H1 (cell line): ENCODE measurements around the gene PCGF6.

Source experiments
- EP300 ChIP-seq, 2 experiments: IDR thresholded peaks; 1 replicate in 1 of 2; 2 replicates in 1 of 2; pipeline ENCODE4 v1.6.1; 2011 to 2012; ENCODE audit warnings: low read depth in 2 of 2, low read length in 2 of 2, mild to moderate bottlenecking in 2 of 2, borderline replicate concordance in 1 of 2, inconsistent platforms in 1 of 2, moderate library complexity in 1 of 2
- EZH2 ChIP-seq: fragments of 200-600 bp; sonication (generic); IDR thresholded peaks from 2 replicates; pipeline ENCODE4 v1.7.1; 2012; ENCODE audit warnings: low read depth, mild to moderate bottlenecking, moderate library complexity, low read length, inconsistent platforms; ENCODE audit not compliant: severe bottlenecking
- POLR2A ChIP-seq, 2 experiments: IDR thresholded peaks; 1 replicate in 1 of 2; 2 replicates in 1 of 2; pipeline ENCODE4 v1.6.1; 2011; ENCODE audit warnings: low read depth in 2 of 2, low read length in 2 of 2, mild to moderate bottlenecking in 2 of 2; ENCODE audit errors: control extremely low read depth in 1 of 2
- POLR2AphosphoS5 ChIP-seq: IDR thresholded peaks from 2 replicates; pipeline ENCODE4 v1.6.1; 2011; ENCODE audit warnings: low read depth, low read length
- SUZ12 ChIP-seq: fragments of 200-600 bp; sonication (generic); IDR thresholded peaks from 2 replicates; pipeline ENCODE4 v1.6.1; 2012; ENCODE audit warnings: mild to moderate bottlenecking, inconsistent platforms, low read length, moderate library complexity, mixed read lengths
- TAF1 ChIP-seq: IDR thresholded peaks from 2 replicates; pipeline ENCODE4 v1.6.1; 2011; ENCODE audit warnings: mild to moderate bottlenecking, low read depth, low read length
- TCF12 ChIP-seq: IDR thresholded peaks from 2 replicates; pipeline ENCODE4 v1.6.1; 2011; ENCODE audit warnings: low read depth, mild to moderate bottlenecking, low read length
- TF ChIP-seq, protein P1 (sequence below): IDR thresholded peaks from 2 replicates; pipeline ENCODE4 v1.6.1; 2011; ENCODE audit warnings: low read length, improper control_type of control experiment
- TF ChIP-seq, protein P2 (sequence below): IDR thresholded peaks from 2 replicates; pipeline ENCODE4 v1.6.1; 2011; ENCODE audit warnings: low read depth, mild to moderate bottlenecking, low read length; ENCODE audit not compliant: insufficient read depth

DNA sequence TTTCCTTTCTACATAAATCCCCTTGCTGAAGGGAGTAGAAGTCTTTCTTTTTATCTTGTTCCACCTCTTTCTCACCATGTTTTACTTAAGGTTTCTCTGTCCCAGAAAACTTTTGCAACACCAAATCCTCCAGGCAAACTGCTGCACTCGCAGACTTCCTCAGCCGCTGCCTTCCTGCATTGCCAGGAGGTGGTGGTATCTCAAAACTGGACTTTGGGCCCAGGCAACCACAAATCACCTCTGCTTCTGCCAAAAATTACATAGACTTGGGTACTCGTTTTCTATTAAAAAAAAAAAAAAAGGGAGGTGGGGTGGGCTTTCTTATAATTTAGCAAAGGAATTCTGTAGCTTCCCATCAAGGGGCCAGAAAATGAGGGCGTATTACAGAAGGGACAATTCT lies 59.4 kb downstream of the PCGF6 start:
- no peak for TF ChIP-seq TAF1
- TF ChIP-seq POLR2A (IDR thresholded peaks at IDR 0.05; ENCODE audit: control extremely low read depth in 1 of 2, low read depth in 2 of 2, low read length in 2 of 2) = no peak
- no peak for TF ChIP-seq SUZ12
- TF ChIP-seq EZH2 = no peak
- no peak for TF ChIP-seq TCF12
- TF ChIP-seq, protein P1, sequence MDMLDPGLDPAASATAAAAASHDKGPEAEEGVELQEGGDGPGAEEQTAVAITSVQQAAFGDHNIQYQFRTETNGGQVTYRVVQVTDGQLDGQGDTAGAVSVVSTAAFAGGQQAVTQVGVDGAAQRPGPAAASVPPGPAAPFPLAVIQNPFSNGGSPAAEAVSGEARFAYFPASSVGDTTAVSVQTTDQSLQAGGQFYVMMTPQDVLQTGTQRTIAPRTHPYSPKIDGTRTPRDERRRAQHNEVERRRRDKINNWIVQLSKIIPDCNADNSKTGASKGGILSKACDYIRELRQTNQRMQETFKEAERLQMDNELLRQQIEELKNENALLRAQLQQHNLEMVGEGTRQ = no peak
- no peak for TF ChIP-seq POLR2AphosphoS5
- TF ChIP-seq, protein P2, sequence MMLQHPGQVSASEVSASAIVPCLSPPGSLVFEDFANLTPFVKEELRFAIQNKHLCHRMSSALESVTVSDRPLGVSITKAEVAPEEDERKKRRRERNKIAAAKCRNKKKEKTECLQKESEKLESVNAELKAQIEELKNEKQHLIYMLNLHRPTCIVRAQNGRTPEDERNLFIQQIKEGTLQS = no peak
- no peak for TF ChIP-seq EP300 (IDR thresholded peaks at IDR 0.05; ENCODE audit: borderline replicate concordance in 1 of 2, low read depth in 2 of 2, low read length in 2 of 2)
